HG02571 (cell line): Measurements from ENCODE around the gene C1orf122.
A peak's percentile ranks its signal among the peaks of the same experiment; 100 is the strongest.

Source experiments
- ATAC-seq: cut with Tn5 transposase; IDR thresholded peaks from one replicate; pipeline ENCODE4 v1.9.1; 2021; ENCODE audit warnings: mild to moderate bottlenecking, moderate library complexity; ENCODE audit not compliant: unreplicated experiment

C1orf122 gene

GRCh38 chr1:37797750-37798345 is 9.7 kb upstream of the C1orf122 start:
- ATAC-seq = no peak

GRCh38 chr1:37802439-37802838 is 5.2 kb upstream of the C1orf122 start:
- no peak for ATAC-seq

- no peak for ATAC-seq
Measured at GRCh38 chr1:37807220-37807554, 403 bp upstream of the C1orf122 start.

- peak; percentile 29 for ATAC-seq
Measured at GRCh38 chr1:37808369-37809319, 1.1 kb downstream of the C1orf122 start.

- no peak for ATAC-seq
Measured at GRCh38 chr1:37809942-37810341, 2.4 kb downstream of the C1orf122 start.

- no peak for ATAC-seq
Measured at GRCh38 chr1:37811027-37811655, 3.6 kb downstream of the C1orf122 start.

GRCh38 chr1:37813529-37814145 is 6.0 kb downstream of the C1orf122 start:
- no peak for ATAC-seq

- no peak for ATAC-seq
Measured at GRCh38 chr1:37814252-37814651, 6.7 kb downstream of the C1orf122 start.

- no peak for ATAC-seq
Measured at GRCh38 chr1:37817481-37817880, 9.9 kb downstream of the C1orf122 start.

- no peak for ATAC-seq
Measured at GRCh38 chr1:37821481-37821880, 13.9 kb downstream of the C1orf122 start.

- no peak for ATAC-seq
Measured at GRCh38 chr1:37822906-37823815, 15.6 kb downstream of the C1orf122 start.

GRCh38 chr1:37824001-37824400 is 16.4 kb downstream of the C1orf122 start:
- ATAC-seq = no peak

- ATAC-seq = no peak
Measured at GRCh38 chr1:37825506-37825905, 17.9 kb downstream of the C1orf122 start.

GRCh38 chr1:37828410-37829074 is 21.0 kb downstream of the C1orf122 start:
- ATAC-seq = no peak

GRCh38 chr1:37831109-37831508 is 23.5 kb downstream of the C1orf122 start:
- no peak for ATAC-seq

- ATAC-seq = no peak
Measured at GRCh38 chr1:37831809-37832208, 24.2 kb downstream of the C1orf122 start.

GRCh38 chr1:37836788-37837187 is 29.2 kb downstream of the C1orf122 start:
- ATAC-seq = no peak

- ATAC-seq = no peak
Measured at GRCh38 chr1:37839676-37840075, 32.1 kb downstream of the C1orf122 start.

- ATAC-seq = no peak
Measured at GRCh38 chr1:37840711-37841110, 33.1 kb downstream of the C1orf122 start.

- no peak for ATAC-seq
Measured at GRCh38 chr1:37841652-37842051, 34.1 kb downstream of the C1orf122 start.
